ENCODE measurements around the gene OPN3. TPM values are rescaled to one million over a fixed set of nuclear protein-coding genes. Genes with fewer than 3 reads are reported as not detected.

Gene OPN3
- total and polyA plus RNA-seq, 4 donors: 10.2 to 18.5 (median 15.1) TPM

DNA sequence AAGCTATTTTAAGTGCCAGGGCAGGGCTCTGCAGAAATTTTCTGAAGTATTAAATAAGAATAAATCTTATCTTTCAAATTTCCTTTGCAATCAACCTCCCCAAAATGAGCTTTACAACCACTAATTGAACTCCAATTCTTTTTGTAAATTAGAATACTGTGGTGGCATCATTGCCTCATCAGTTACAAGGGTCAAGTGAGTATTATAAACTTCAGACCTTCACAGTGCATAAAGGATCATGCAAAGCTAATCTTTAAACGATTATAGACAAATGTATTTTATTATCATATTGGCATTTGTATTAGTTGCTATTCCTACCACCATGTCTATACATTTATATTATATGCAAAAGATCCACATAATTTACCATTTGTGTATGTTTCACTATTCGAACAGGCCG lies 7.2 kb downstream of the OPN3 start:
- ATAC-seq (ENCODE audit: insufficient read depth, low FRiP score) (no peak), DNase-seq (no peak)
- Histone ChIP-seq H3K9ac (ENCODE audit: insufficient read depth in 1 of 2, low read length in 2 of 2) (no peak overlapping the region), H3K36me3 (ENCODE audit: control insufficient read depth in 4 of 4, insufficient read depth in 4 of 4, low read length in 4 of 4) (peaks cover 0 to 15% (median 6%) of the 10 kb centered on the region in 4 donors), H3K4me3 (no peak overlapping the region), H3K9me3 (ENCODE audit: control insufficient read depth in 4 of 4, insufficient read depth in 3 of 4, low read length in 3 of 4) (no peaks in the 10 kb centered on the region), H3K27ac (ENCODE audit: low read depth in 1 of 2, low read length in 1 of 2) (no peak overlapping the region), H3K4me1 (ENCODE audit: control insufficient read depth in 5 of 5, insufficient read depth in 5 of 5, low read length in 5 of 5) (peaks cover 0 to 11% (median 6%) of the 10 kb centered on the region in 5 donors), H3K27me3 (ENCODE audit: control insufficient read depth in 3 of 3, insufficient read depth in 3 of 3, low read length in 2 of 3) (no peaks in the 10 kb centered on the region)
- no peak for TF ChIP-seq CTCF (IDR thresholded peaks at IDR 0.05; ENCODE audit: control extremely low read depth, extremely low read depth)
- WGBS, 2 donors: 94 to 97% methylated on average over 3 of the region's 3 CpGs

GRCh38 chr1:241631674-241632073 lies 8.5 kb downstream of the OPN3 start:
- no peak for ATAC-seq (ENCODE audit: insufficient read depth, low FRiP score)

DNA sequence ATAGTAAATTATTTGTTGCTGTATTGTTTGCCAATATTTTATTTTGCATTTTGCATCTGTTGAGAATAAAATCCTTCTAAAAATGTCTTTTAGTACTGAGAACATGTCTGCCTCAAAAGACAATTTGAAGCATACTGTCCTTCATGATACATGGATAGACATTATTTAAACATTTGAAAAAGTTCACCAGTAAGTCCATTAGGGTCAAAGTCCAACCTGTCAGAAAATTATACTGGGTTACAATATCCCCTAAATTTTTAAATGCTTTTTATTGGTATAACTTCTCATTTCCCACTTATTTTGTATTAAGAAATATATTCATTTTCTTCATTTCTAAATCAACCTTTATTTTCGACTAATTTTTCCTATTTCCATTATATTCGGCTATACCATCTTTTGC lies 9.3 kb downstream of the OPN3 start:
- WGBS, 2 donors: 95 to 96% methylated on average over 2 of the region's 2 CpGs
- H3K9me3 ChIP-seq (ENCODE audit: control insufficient read depth in 4 of 4, insufficient read depth in 3 of 4, low read length in 3 of 4): no peaks in the 10 kb centered on the region
- no peak overlapping the region for H3K4me3 ChIP-seq
- H3K4me1 ChIP-seq (ENCODE audit: control insufficient read depth in 5 of 5, insufficient read depth in 5 of 5, low read length in 5 of 5): peaks cover 0 to 5% (median 0%) of the 10 kb centered on the region in 5 donors
- ATAC-seq (ENCODE audit: insufficient read depth, low FRiP score): no peak
- TF ChIP-seq CTCF (IDR thresholded peaks at IDR 0.05; ENCODE audit: control extremely low read depth, extremely low read depth): no peak
- no peak overlapping the region for H3K9ac ChIP-seq (ENCODE audit: insufficient read depth in 1 of 2, low read length in 2 of 2)
- DNase-seq: no peak
- peaks cover 0 to 15% (median 6%) of the 10 kb centered on the region in 4 donors for H3K36me3 ChIP-seq (ENCODE audit: control insufficient read depth in 4 of 4, insufficient read depth in 4 of 4, low read length in 4 of 4)
- no peak overlapping the region for H3K27ac ChIP-seq (ENCODE audit: low read depth in 1 of 2, low read length in 1 of 2)
- no peaks in the 10 kb centered on the region for H3K27me3 ChIP-seq (ENCODE audit: control insufficient read depth in 3 of 3, insufficient read depth in 3 of 3, low read length in 2 of 3)

More at GRCh38 chr1:241631674-241632073, 8.5 kb downstream of the OPN3 start:
- no peak for TF ChIP-seq CTCF (IDR thresholded peaks at IDR 0.05; ENCODE audit: control extremely low read depth, extremely low read depth)
- no peak overlapping the region for H3K9ac ChIP-seq (ENCODE audit: insufficient read depth in 1 of 2, low read length in 2 of 2)
- peaks cover 0 to 5% (median 0%) of the 10 kb centered on the region in 5 donors for H3K4me1 ChIP-seq (ENCODE audit: control insufficient read depth in 5 of 5, insufficient read depth in 5 of 5, low read length in 5 of 5)
- H3K4me3 ChIP-seq: no peak overlapping the region
- peaks cover 0 to 15% (median 6%) of the 10 kb centered on the region in 4 donors for H3K36me3 ChIP-seq (ENCODE audit: control insufficient read depth in 4 of 4, insufficient read depth in 4 of 4, low read length in 4 of 4)
- H3K27ac ChIP-seq (ENCODE audit: low read depth in 1 of 2, low read length in 1 of 2): no peak overlapping the region
- 87 to 88% methylated on average over 5 of the region's 5 CpGs for WGBS, 2 donors
- H3K27me3 ChIP-seq (ENCODE audit: control insufficient read depth in 3 of 3, insufficient read depth in 3 of 3, low read length in 2 of 3): no peaks in the 10 kb centered on the region
- DNase-seq: no peak
- no peaks in the 10 kb centered on the region for H3K9me3 ChIP-seq (ENCODE audit: control insufficient read depth in 4 of 4, insufficient read depth in 3 of 4, low read length in 3 of 4)

DNA sequence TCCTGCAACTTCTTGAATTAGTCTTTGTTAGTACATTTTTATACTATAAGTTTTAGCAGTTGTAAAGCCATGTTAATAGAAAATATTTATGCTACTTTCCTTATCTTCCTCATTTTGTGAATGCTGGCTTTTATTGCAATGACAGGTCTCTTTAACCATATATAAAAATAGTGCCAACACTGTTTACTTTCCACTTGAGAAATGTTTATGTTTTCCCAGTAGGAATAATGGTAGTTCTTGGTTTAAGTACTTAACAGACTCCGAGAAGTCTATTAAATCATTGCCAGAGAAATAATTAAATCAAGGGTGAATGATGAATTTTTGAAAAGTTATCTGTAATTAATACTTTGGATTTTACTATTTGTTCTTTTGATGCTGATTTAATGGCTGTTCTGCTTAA lies 9.7 kb downstream of the OPN3 start:
- Histone ChIP-seq H3K36me3 (ENCODE audit: control insufficient read depth in 4 of 4, insufficient read depth in 4 of 4, low read length in 4 of 4) (peaks cover 0 to 13% (median 6%) of the 10 kb centered on the region in 4 donors), H3K4me3 (no peak overlapping the region), H3K9me3 (ENCODE audit: control insufficient read depth in 4 of 4, insufficient read depth in 3 of 4, low read length in 3 of 4) (no peaks in the 10 kb centered on the region), H3K27ac (ENCODE audit: low read depth in 1 of 2, low read length in 1 of 2) (no peak overlapping the region), H3K9ac (ENCODE audit: insufficient read depth in 1 of 2, low read length in 2 of 2) (no peak overlapping the region), H3K27me3 (ENCODE audit: control insufficient read depth in 3 of 3, insufficient read depth in 3 of 3, low read length in 2 of 3) (no peaks in the 10 kb centered on the region), H3K4me1 (ENCODE audit: control insufficient read depth in 5 of 5, insufficient read depth in 5 of 5, low read length in 5 of 5) (peaks cover 0 to 5% (median 0%) of the 10 kb centered on the region in 5 donors)
- no peak for TF ChIP-seq CTCF (IDR thresholded peaks at IDR 0.05; ENCODE audit: control extremely low read depth, extremely low read depth)
- no peak for DNase-seq
- 71 to 78% methylated on average over 1 of the region's 1 CpG for WGBS, 2 donors
- no peak for ATAC-seq (ENCODE audit: insufficient read depth, low FRiP score)

Data from lung (tissue), 12 donors.